GM21423 (cell line): Measurements from ENCODE around the gene TXNL4A.
A peak's percentile ranks its signal among the peaks of the same experiment; 100 is the strongest.
"Not testable (repeated sequence)": the region's sequence is repeated elsewhere in the genome, so short reads cannot be mapped to it uniquely, and the experiment has no call there.

Experiments used
- ATAC-seq: cut with Tn5 transposase; IDR thresholded peaks from one replicate; pipeline ENCODE4 v1.9.1; 2021; ENCODE audit warnings: mild to moderate bottlenecking, moderate library complexity; ENCODE audit not compliant: unreplicated experiment

TXNL4A gene

GRCh38 chr18:79988451-79989194 is at the start of gene TXNL4A:
Gene TXNL4A (minus strand): TSS chr18:79988563. CDS start chr18:79988392, 171 bp downstream.
- peak; percentile 97 for ATAC-seq

- ATAC-seq: no peak
Measured at GRCh38 chr18:80037300-80037699, 48.9 kb upstream of the TXNL4A start.

GRCh38 chr18:80035997-80036396 is 47.6 kb upstream of the TXNL4A start:
- ATAC-seq: no peak

- no peak for ATAC-seq
Measured at GRCh38 chr18:80034852-80035406, 46.6 kb upstream of the TXNL4A start.

GRCh38 chr18:80034068-80034851 is 45.9 kb upstream of the TXNL4A start, which contains the start of gene RBFA:
Gene RBFA (plus strand): TSS chr18:80034434. CDS start chr18:80034496, 62 bp downstream.
- peak; percentile 73 for ATAC-seq

- ATAC-seq: peak; percentile 58
Measured at GRCh38 chr18:80033181-80034067, 45.1 kb upstream of the TXNL4A start.

- ATAC-seq: no peak
Measured at GRCh38 chr18:80029690-80030089, 41.3 kb upstream of the TXNL4A start.

- not testable (repeated sequence) for ATAC-seq
Measured at GRCh38 chr18:80027719-80028118, 39.4 kb upstream of the TXNL4A start.

GRCh38 chr18:80026363-80026762 is 38.0 kb upstream of the TXNL4A start:
- ATAC-seq: no peak

- ATAC-seq: no peak
Measured at GRCh38 chr18:80023173-80023572, 34.8 kb upstream of the TXNL4A start.

- ATAC-seq: no peak
Measured at GRCh38 chr18:80022613-80023012, 34.2 kb upstream of the TXNL4A start.

- ATAC-seq: no peak
Measured at GRCh38 chr18:80012714-80013113, 24.4 kb upstream of the TXNL4A start.

GRCh38 chr18:80011496-80012137 is 23.3 kb upstream of the TXNL4A start:
- not testable (repeated sequence) for ATAC-seq

- ATAC-seq: no peak
Measured at GRCh38 chr18:80010551-80010906, 22.2 kb upstream of the TXNL4A start.

GRCh38 chr18:80009661-80010550 is 21.5 kb upstream of the TXNL4A start:
- ATAC-seq: no peak

- no peak for ATAC-seq
Measured at GRCh38 chr18:80006724-80007123, 18.4 kb upstream of the TXNL4A start.

- ATAC-seq: no peak
Measured at GRCh38 chr18:80004600-80005342, 16.4 kb upstream of the TXNL4A start.

- ATAC-seq: no peak
Measured at GRCh38 chr18:80002468-80002867, 14.1 kb upstream of the TXNL4A start.

- no peak for ATAC-seq
Measured at GRCh38 chr18:80000877-80001276, 12.5 kb upstream of the TXNL4A start.
